Endodermal cell (in vitro differentiated cells): ENCODE measurements around the gene UGCG. TPM values are rescaled to one million over a fixed set of nuclear protein-coding genes. Genes with fewer than 3 reads are reported as not detected.

Experiments used
- DNase-seq: peaks from one replicate; pipeline ENCODE4 v3.0.0-alpha.2; 2017
- H3K27ac ChIP-seq: 2 replicates; pipeline ENCODE4 v1.5.1; 2013; ENCODE audit warnings: mild to moderate bottlenecking, low read depth, low read length, moderate library complexity
- H3K27me3 ChIP-seq: 2 replicates; pipeline ENCODE4 v1.6.1; 2013; ENCODE audit warnings: mild to moderate bottlenecking, low read length, moderate library complexity; ENCODE audit not compliant: insufficient read depth, control insufficient read depth, poor library complexity, severe bottlenecking
- H3K36me3 ChIP-seq: 2 replicates; pipeline ENCODE4 v1.7.0; 2013; ENCODE audit warnings: mild to moderate bottlenecking, low read length, moderate library complexity; ENCODE audit not compliant: control insufficient read depth, insufficient read depth
- H3K4me1 ChIP-seq: one replicate; pipeline ENCODE4 v1.7.0; 2013; ENCODE audit warnings: low read length; ENCODE audit not compliant: control insufficient read depth, insufficient read depth
- H3K4me3 ChIP-seq: 2 replicates; pipeline ENCODE4 v1.5.1; 2013; ENCODE audit warnings: mild to moderate bottlenecking, low read length, moderate library complexity
- H3K9ac ChIP-seq: 2 replicates; pipeline ENCODE4 v1.6.1; 2013; ENCODE audit warnings: mild to moderate bottlenecking, low read length, moderate library complexity; ENCODE audit not compliant: poor library complexity, severe bottlenecking; ENCODE audit errors: extremely low read depth
- H3K9me3 ChIP-seq: 2 replicates; pipeline ENCODE4 v1.6.1; 2013; ENCODE audit warnings: mild to moderate bottlenecking, low read length, moderate library complexity; ENCODE audit not compliant: control insufficient read depth
- H3K27ac Mint-ChIP-seq: 2 replicates; pipeline ENCODE4 v1.8.0; 2020; ENCODE audit warnings: mixed read lengths
- H3K27me3 Mint-ChIP-seq: 2 replicates; pipeline ENCODE4 v1.8.0; 2021; ENCODE audit warnings: mild to moderate bottlenecking, mixed read lengths; ENCODE audit not compliant: insufficient read depth
- H3K36me3 Mint-ChIP-seq: 2 replicates; pipeline ENCODE4 v1.8.0; 2020; ENCODE audit warnings: low read depth, mixed read lengths
- H3K4me1 Mint-ChIP-seq: 2 replicates; pipeline ENCODE4 v1.8.0; 2020; ENCODE audit warnings: mixed read lengths
- H3K4me3 Mint-ChIP-seq: 2 replicates; pipeline ENCODE4 v1.8.0; 2020; ENCODE audit warnings: mild to moderate bottlenecking, moderate library complexity, mixed read lengths
- H3K9me3 Mint-ChIP-seq: 2 replicates; pipeline ENCODE4 v1.8.0; 2020; ENCODE audit warnings: mild to moderate bottlenecking, mixed read lengths
- CTCF ChIP-seq: fragments of 200-600 bp; sonication (generic); conservative IDR thresholded peaks from 2 replicates; pipeline ENCODE4 v1.5.0; 2021; ENCODE audit warnings: antibody characterized with exemption, mild to moderate bottlenecking
- WGBS, 2 experiments: methylation state at CpG; one replicate each; pipeline versions ENCODE4 v1.1.5 to v1.1.7; 2013; ENCODE audit warnings: missing lambda C conversion rate in 2 of 2, mixed read lengths in 1 of 2; ENCODE audit not compliant: insufficient coverage in 1 of 2, insufficient read length in 1 of 2; 5-methylcytosine and 5-hydroxymethylcytosine counted together
- total RNA-seq, 2 donors: library from RNA; stranded (reverse); fragmentation: NEBNext Ultra II Directional in 1 of 2; extraction: Animal tissue kit (Norgen Biotek cat#: 25700) in 1 of 2; gene quantifications; 2 replicates in 1 of 2; 3 replicates in 1 of 2; pipeline ENCODE4 v1.2.1, GENCODE V29; 2021

UGCG gene
- total RNA-seq, 2 donors from 2014 or later = 20.0 to 22.4 TPM

GRCh38 chr9:111924281-111924680, 27.7 kb downstream of the UGCG start:
- Histone ChIP-seq H3K9me3 (no peaks in the 10 kb centered on the region), H3K36me3 (peaks cover 43% of the 10 kb centered on the region), H3K4me1 (no peaks in the 10 kb centered on the region), H3K9ac (no peak overlapping the region), H3K27ac (no peak overlapping the region), H3K27me3 (no peaks in the 10 kb centered on the region), H3K4me3 (no peak overlapping the region)
- Mint-ChIP-seq H3K4me3 (no peak overlapping the region), H3K36me3 (peaks cover 31% of the 10 kb centered on the region), H3K9me3 (no peaks in the 10 kb centered on the region), H3K4me1 (peaks cover 7% of the 10 kb centered on the region), H3K27me3 (no peaks in the 10 kb centered on the region), H3K27ac (no peak overlapping the region)
- no peak for DNase-seq
- TF ChIP-seq CTCF = no peak

GRCh38 chr9:111925017-111925770, 28.6 kb downstream of the UGCG start:
- Mint-ChIP-seq H3K36me3 (peaks cover 29% of the 10 kb centered on the region), H3K27ac (no peak overlapping the region), H3K9me3 (no peaks in the 10 kb centered on the region), H3K4me3 (no peak overlapping the region), H3K4me1 (peaks cover 7% of the 10 kb centered on the region), H3K27me3 (no peaks in the 10 kb centered on the region)
- no peak for DNase-seq
- Histone ChIP-seq H3K4me1 (no peaks in the 10 kb centered on the region), H3K4me3 (no peak overlapping the region), H3K36me3 (peaks cover 43% of the 10 kb centered on the region), H3K9me3 (no peaks in the 10 kb centered on the region), H3K27ac (no peak overlapping the region), H3K27me3 (no peaks in the 10 kb centered on the region), H3K9ac (no peak overlapping the region)
- WGBS, 2 experiments = 93 to 96% methylated on average over 7 of the region's 7 CpGs
- TF ChIP-seq CTCF = no peak

GRCh38 chr9:111925784-111926183, 29.2 kb downstream of the UGCG start:
- Histone ChIP-seq H3K36me3 (peaks cover 43% of the 10 kb centered on the region), H3K4me1 (no peaks in the 10 kb centered on the region), H3K4me3 (no peak overlapping the region), H3K27me3 (no peaks in the 10 kb centered on the region), H3K9me3 (no peaks in the 10 kb centered on the region), H3K9ac (no peak overlapping the region), H3K27ac (no peak overlapping the region)
- Mint-ChIP-seq H3K4me1 (peaks cover 7% of the 10 kb centered on the region), H3K9me3 (no peaks in the 10 kb centered on the region), H3K4me3 (no peak overlapping the region), H3K27me3 (no peaks in the 10 kb centered on the region), H3K27ac (no peak overlapping the region), H3K36me3 (peaks cover 26% of the 10 kb centered on the region)
- 98 to 100% methylated on average over 2 of the region's 2 CpGs for WGBS, 2 experiments
- TF ChIP-seq CTCF = no peak
- DNase-seq = no peak
